Fibroblast of skin of abdomen (primary cell): ENCODE measurements around the gene GAD1.
A peak's percentile ranks its signal among the peaks of the same experiment; 100 is the strongest.

Experiments used
- DNase-seq: peaks from one replicate; pipeline ENCODE4 v3.0.0-alpha.2; 2013

GAD1 gene

DNA sequence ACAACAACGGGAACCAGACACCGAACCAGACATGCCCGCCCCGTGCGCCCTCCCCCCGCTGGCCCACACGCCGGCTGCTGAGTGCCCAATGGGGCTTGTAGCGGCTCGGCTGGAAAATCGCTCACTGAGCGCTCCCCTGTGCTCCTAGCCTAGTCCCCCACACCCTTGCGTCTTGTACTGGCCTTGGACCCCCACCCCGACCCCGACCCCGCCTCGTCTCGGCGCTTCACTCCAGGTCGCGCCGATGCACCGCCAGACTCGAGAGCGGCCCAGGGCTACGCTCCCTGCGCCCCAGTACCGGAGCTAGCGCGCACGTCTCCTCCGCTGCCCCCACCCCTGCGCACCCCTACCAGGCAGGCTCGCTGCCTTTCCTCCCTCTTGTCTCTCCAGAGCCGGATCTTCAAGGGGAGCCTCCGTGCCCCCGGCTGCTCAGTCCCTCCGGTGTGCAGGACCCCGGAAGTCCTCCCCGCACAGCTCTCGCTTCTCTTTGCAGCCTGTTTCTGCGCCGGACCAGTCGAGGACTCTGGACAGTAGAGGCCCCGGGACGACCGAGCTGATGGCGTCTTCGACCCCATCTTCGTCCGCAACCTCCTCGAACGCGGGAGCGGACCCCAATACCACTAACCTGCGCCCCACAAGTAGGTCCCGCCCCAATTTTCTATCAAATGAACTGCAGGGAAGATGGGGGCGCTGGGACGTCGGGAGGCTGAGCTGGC is 1.5 kb downstream of the GAD1 start:
- DNase-seq: no peak

- no peak for DNase-seq
Observed at GRCh38 chr2:170818752-170819470, 2.2 kb downstream of the GAD1 start.

GRCh38 chr2:170819680-170820664 is 3.3 kb downstream of the GAD1 start:
- DNase-seq: no peak

DNA sequence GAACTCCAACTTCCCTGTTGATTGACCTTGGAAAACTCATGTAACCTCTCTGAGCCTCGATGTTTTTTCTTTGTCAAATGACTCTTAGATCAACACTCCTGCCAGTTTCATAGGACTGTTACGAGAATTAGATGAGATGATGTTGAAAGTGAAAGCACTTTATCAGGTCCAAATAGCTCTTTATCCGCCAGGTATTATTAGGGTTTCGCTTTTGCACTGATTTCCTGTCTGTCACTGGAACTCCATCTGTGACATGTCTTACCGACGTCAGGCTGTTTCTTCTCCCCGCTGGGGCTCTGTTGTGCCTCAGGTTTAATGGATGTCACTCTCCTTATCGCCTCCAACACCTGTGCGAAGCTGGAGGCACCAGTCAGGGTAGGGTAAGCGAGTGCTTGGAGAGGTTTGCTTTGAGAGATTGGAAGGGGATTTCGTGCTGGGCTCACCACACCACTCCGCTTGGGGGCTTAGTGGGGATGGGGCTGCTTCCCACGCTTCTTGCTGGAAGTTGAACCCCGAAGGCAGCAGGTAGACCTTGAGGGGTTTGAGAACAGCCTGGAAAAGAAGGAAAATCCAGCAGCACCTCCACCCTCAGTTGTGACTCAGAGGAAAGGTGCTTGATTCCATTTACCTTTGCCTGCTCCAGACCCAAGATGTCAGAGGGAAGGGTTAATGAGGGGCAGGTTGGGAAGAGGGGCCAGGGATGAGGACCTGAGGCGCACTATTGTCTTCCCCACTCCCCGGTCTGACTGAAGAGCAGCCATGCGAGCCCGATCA is 4.3 kb downstream of the GAD1 start:
- no peak for DNase-seq

- no peak for DNase-seq
Observed at GRCh38 chr2:170821531-170822289, 5.0 kb downstream of the GAD1 start.

GRCh38 chr2:170822290-170823087 is 5.8 kb downstream of the GAD1 start:
- no peak for DNase-seq

GRCh38 chr2:170823088-170823897 is 6.6 kb downstream of the GAD1 start:
- no peak for DNase-seq

GRCh38 chr2:170823898-170824215 is 7.2 kb downstream of the GAD1 start:
- DNase-seq: no peak

DNA sequence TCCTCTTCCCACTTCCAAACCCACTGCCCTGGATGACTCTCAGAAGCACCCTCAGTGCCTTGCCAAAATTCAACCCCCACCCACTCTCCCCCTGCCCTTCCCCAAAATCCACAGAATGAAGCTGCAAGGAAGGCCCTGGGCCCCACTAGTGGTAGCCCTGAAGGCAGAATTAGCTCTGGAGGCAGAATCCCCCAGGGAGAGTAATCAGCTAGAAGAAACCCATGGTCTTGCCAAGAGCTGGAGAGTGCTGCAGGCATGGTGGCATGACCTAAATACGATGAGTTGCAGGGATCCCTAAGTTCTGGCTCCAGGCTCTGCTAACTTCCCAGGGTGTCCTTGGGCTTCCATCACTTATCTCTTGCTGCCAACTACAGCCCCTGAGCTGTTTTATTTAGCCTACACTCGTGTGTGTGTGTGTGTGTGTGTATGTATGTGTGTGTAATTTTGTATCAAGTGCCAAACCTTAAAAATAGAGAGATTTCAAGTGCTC is 7.9 kb downstream of the GAD1 start:
- DNase-seq: no peak

DNA sequence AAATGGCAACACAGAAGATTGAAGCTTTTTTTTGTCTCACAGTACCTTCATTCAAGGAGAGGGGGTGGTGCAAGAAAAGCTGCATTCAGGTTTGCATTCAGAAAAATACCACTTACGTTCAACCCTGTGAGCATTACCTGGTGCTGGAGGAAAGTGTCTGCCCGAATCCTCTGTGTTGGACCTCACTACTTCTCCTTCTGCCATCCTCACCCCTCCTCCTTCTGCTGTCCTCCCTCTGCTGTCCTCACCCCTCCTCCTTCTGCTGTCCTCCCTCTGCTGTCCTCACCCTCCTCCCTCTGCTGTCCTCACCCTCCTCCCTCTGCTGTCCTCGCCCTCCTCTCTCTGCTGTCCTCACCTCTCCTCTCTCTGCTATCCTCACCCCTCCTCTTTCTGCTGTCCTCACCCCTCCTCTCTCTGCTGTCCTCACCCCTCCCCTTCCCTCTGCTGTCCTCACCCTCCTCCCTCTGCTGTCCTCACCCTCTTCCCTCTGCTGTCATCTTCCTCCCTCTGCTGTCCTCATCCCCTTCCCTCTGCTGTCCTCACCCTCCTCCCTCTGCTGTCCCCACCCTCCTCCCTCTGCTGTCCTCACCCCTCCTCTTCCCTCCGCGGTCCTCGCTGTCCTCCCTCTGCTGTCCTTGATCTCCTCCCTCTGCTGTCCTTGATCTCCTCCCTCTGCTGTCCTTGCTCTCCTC is 11.3 kb downstream of the GAD1 start:
- no peak for DNase-seq

DNA sequence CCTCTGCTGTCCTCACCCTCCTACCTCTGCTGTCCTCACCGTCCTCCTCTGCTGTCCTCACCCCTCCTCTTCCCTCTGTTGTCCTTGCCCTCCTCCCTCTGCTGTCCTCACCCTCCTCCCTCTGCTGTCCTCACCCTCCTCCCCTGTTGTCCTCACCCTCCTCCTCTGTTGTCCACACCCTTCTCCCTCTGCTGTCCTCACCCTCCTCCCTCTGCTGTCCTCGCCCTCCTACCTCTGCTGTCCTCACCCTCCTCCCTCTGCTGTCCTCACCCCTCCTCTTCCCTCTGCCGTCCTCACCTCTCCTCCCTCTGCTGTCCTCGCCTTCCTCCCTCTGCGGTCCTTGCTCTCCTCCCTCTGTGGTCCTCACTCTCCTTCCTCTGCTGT is 11.8 kb downstream of the GAD1 start:
- DNase-seq: no peak

GRCh38 chr2:170829036-170829435 is 12.3 kb downstream of the GAD1 start:
- no peak for DNase-seq

DNA sequence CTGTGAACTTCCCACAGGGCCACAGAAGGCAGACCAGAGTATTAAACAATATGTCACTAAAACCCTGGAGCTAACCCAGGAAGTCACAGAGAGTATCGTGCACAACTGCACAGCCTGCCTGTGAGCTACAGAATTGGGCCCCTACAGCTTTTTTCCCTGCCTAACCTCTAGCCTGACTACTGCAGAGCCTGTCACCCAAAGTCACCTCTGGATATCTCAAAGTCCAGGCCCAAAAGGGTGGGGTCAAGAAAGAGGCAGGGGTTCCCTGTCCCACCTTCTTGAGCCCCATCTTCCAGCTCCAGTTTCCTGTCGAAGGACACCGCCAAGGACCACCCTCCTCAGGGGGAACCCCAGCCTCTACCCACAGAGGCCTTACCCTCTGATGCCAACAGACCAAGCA is 13.5 kb downstream of the GAD1 start:
- DNase-seq: no peak

GRCh38 chr2:170831115-170831514 is 14.4 kb downstream of the GAD1 start:
- no peak for DNase-seq

DNA sequence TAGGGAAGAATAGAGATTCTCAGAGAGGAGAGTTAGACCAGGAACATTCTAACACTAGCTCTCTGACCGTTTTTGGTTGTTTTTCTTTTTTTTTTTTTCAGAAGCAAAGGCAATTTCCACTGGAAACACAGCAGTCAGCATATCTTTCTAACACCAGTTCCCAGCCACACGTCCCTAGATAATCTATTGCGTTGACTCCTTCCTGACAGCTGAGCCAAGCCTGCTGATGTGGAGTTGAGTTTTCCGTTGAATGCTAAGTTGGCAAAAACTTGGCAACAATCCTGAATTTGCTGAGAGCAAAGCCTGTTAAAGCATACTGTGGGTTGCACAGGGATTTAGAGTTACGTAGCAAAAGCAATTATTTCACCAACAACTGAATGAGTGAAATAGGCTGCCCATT is 19.3 kb downstream of the GAD1 start:
- DNase-seq: no peak

DNA sequence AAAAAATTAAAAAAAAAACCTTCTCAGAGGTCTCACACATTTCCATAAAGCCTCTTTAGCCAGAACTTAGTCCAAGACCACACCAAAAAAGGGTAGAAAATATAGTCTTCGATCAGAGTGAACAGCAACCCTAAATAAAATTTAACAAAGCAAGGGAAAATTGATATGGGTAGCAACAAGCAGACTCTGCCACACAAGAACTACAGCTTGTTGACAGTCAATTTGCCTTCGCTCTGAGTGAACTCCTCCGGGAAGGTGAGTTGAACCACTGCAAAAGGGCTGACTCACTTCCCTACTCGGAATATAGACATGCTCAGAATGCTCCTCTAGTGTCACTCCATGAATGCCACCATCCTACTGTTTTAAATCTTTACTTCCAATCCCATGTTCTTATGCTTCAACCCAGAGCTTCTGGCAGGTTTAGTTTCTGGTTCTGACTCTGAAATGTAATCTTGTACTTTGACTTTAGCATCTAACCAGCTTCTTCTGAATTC is 24.1 kb downstream of the GAD1 start:
- no peak for DNase-seq

DNA sequence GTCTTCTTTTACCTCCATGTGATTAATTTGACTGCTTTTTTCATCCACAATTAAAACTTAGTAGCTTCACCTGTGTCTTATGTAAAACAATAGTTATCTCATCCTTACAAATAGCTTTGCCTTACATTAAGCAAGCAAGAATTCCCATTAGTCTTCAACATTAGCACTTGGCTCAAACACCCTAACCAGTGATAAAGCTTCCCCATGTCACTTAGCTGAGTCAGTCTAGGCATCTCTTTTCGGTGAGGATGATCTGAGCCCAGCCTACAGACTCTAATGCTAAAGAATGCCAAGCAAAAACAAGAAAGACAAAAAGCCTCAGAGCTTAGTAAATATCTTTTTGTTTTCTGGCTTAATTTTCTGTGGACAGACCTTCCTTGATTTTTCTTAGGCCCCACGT is 26.1 kb downstream of the GAD1 start:
- peak; percentile 64 for DNase-seq

DNA sequence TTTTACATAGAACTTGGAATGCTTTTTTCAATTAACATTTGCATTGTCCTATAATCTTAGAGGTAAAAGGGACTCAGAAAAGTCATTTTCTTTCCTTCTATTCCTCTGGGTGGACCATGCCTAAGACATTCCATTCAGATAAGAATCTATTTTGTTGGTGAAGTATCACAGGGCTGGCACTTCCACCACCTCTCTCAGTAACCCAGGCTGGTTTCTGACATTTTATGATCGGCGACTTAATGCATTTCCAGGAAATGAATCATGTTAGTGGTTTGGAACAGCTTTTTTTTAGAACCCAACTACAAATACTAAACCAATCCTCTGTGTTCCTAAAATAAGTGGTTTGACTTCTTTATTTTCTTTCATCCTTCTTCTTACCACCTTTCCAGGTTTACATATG is 27.0 kb downstream of the GAD1 start:
- peak; percentile 63 for DNase-seq

GRCh38 chr2:170845343-170845742 is 28.7 kb downstream of the GAD1 start:
- no peak for DNase-seq
